Breast epithelium (tissue), 3 donors: ENCODE data around the gene MEIS2.

Experiments
- POLR2A ChIP-seq: fragments of 450-650 bp; IDR thresholded peaks from one replicate; pipeline ENCODE4 v1.6.1; 2016; ENCODE audit warnings: antibody characterized with exemption, mild to moderate bottlenecking, moderate library complexity
- TF ChIP-seq, protein P1 (sequence below), 3 donors: fragments of 450-650 bp; IDR thresholded peaks; one replicate each; pipeline ENCODE4 v1.5.1; 2016 to 2017; ENCODE audit warnings: antibody characterized with exemption in 3 of 3, mild to moderate bottlenecking in 3 of 3, moderate library complexity in 3 of 3

- TF ChIP-seq POLR2A = no peak
- TF ChIP-seq, protein P1, sequence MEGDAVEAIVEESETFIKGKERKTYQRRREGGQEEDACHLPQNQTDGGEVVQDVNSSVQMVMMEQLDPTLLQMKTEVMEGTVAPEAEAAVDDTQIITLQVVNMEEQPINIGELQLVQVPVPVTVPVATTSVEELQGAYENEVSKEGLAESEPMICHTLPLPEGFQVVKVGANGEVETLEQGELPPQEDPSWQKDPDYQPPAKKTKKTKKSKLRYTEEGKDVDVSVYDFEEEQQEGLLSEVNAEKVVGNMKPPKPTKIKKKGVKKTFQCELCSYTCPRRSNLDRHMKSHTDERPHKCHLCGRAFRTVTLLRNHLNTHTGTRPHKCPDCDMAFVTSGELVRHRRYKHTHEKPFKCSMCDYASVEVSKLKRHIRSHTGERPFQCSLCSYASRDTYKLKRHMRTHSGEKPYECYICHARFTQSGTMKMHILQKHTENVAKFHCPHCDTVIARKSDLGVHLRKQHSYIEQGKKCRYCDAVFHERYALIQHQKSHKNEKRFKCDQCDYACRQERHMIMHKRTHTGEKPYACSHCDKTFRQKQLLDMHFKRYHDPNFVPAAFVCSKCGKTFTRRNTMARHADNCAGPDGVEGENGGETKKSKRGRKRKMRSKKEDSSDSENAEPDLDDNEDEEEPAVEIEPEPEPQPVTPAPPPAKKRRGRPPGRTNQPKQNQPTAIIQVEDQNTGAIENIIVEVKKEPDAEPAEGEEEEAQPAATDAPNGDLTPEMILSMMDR (IDR thresholded peaks at IDR 0.05) = no peak
Measured at GRCh38 chr15:37078566-37078965, 21.8 kb downstream of the MEIS2 start.
